ENCODE data around the gene KLHDC3. TPM values are rescaled to one million over a fixed set of nuclear protein-coding genes. Genes with fewer than 3 reads are reported as not detected.

The KLHDC3 gene
- total and polyA plus RNA-seq, 2 of the 8 experiments (the other 6 are each of a cell fraction or from before 2014, with no cell fraction given) = 181 to 203 TPM

DNA sequence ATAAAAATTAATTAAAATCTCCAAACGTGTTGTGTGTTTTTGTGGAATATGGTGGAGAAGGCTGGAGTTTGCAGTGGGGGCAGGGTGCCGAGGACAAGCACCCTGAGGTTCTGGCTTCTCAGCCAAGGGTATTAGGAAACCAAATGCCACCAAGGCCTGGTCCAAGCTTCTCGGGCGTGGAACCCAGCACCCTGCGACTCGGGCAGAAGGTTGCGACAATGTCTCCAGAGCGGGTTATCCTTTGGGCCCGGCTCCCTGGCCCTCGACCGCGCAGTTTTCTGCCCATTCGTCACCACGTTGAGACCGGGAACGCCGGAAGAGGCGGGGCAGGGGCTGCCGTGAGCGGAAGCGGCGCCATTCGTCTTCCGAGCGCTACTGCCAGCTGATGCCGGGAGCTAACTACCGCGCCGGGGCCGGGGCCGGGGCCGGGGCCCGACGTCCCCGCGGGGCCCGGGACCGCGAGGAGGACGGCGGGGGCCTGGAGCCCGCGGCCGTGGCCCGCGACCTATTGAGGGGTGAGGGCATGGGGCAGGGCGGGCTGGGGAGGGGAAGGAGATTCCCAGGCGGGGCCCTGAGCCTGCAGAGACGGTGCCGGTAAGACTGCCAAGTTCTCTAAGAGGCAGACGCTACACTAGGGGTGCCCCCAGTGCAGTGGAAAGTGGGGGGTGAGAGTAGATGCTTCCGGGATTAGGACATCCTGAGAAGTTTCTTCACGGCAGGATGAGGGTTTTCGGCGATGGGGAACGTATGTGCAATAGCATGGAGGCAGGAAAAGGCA, 7.4 kb downstream of the KLHDC3 start, which contains the start of gene RRP36 (continued):
- TF ChIP-seq RAD21 (IDR thresholded peaks at IDR 0.05 in 1 of 2, conservative IDR thresholded peaks at IDR 0.05 in 1 of 2; ENCODE audit: low read depth in 2 of 2, low read length in 2 of 2) = 0 out of 4 replicates have a peak, but pooled peaks of 1 of the 2 experiments have one; percentile 1
- TF ChIP-seq TBP (IDR thresholded peaks at IDR 0.05; ENCODE audit: low read depth, low read length) = peak; percentile 50; the same call in 1 of the 2 replicates
- no peak for TF ChIP-seq ATF3 (IDR thresholded peaks at IDR 0.05; ENCODE audit: insufficient read depth, low read depth, low read length)
- TF ChIP-seq HDAC6 (IDR thresholded peaks at IDR 0.05; ENCODE audit: low read depth, low read length) = no peak
- TF ChIP-seq CBX8 (IDR thresholded peaks at IDR 0.05; ENCODE audit: borderline replicate concordance, low read depth, low read length) = no peak
- TF ChIP-seq KDM5A (IDR thresholded peaks at IDR 0.05; ENCODE audit: low read length) = no peak
- TF ChIP-seq ASH2L (IDR thresholded peaks at IDR 0.05; ENCODE audit: low read length) = peak; percentile 69
- no peak for TF ChIP-seq TCF12 (IDR thresholded peaks at IDR 0.05; ENCODE audit: low read depth, low read length)
- TF ChIP-seq RFX5 (IDR thresholded peaks at IDR 0.05; ENCODE audit: borderline replicate concordance, low read depth, low read length) = no peak
- no peak for TF ChIP-seq JUN (IDR thresholded peaks at IDR 0.05; ENCODE audit: low read depth, low read length)
- TF ChIP-seq PHF8 (conservative IDR thresholded peaks at IDR 0.05; ENCODE audit: low read depth, low read length) = peak; percentile 33; the same call in 1 of the 2 replicates
- TF ChIP-seq CREB1 (IDR thresholded peaks at IDR 0.05) = 0 out of 2 replicates have a peak, but pooled peaks have one; percentile 53
- peak; percentile 54; the same call in 1 of the 2 replicates for TF ChIP-seq TAF1 (IDR thresholded peaks at IDR 0.05; ENCODE audit: low read depth, low read length)
- TF ChIP-seq CHD1 (IDR thresholded peaks at IDR 0.05; ENCODE audit: low read depth, low read length) = no peak
- peak in 1 of 2 experiments; percentile 42; a peak in 1 of 3 replicates for TF ChIP-seq POLR2A (IDR thresholded peaks at IDR 0.05; ENCODE audit: control extremely low read depth in 1 of 2, low read depth in 2 of 2, low read length in 2 of 2)
- TF ChIP-seq, protein P1, sequence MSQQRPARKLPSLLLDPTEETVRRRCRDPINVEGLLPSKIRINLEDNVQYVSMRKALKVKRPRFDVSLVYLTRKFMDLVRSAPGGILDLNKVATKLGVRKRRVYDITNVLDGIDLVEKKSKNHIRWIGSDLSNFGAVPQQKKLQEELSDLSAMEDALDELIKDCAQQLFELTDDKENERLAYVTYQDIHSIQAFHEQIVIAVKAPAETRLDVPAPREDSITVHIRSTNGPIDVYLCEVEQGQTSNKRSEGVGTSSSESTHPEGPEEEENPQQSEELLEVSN (IDR thresholded peaks at IDR 0.05) = no peak
- TF ChIP-seq SAP30 (IDR thresholded peaks at IDR 0.05; ENCODE audit: insufficient read depth, insufficient replicate concordance, low read length) = no peak
- TF ChIP-seq BRCA1 (IDR thresholded peaks at IDR 0.05; ENCODE audit: low read depth, low read length) = no peak
- no peak; the same call in 1 of the 2 replicates for TF ChIP-seq CHD2 (IDR thresholded peaks at IDR 0.05; ENCODE audit: low read length)
- no peak for TF ChIP-seq ATF2 (IDR thresholded peaks at IDR 0.05; ENCODE audit: low read length)
- TF ChIP-seq EGR1 (IDR thresholded peaks at IDR 0.05; ENCODE audit: borderline replicate concordance, low read depth, low read length) = no peak

All from H1 (cell line).